IPS-18a (cell line): ENCODE results near the gene OR2T12.
"Not testable (repeated sequence)": the region's sequence is repeated elsewhere in the genome, so short reads cannot be mapped to it uniquely, and the experiment has no call there.

ENCODE experiments used
- H3K27ac ChIP-seq: one replicate; pipeline ENCODE4 v1.5.1; 2013; ENCODE audit warnings: low read length
- H3K27me3 ChIP-seq: one replicate; pipeline ENCODE4 v1.6.1; 2013; ENCODE audit warnings: mild to moderate bottlenecking, low read length; ENCODE audit not compliant: control insufficient read depth, insufficient read depth
- H3K36me3 ChIP-seq: one replicate; pipeline ENCODE4 v1.6.1; 2013; ENCODE audit warnings: low read depth, low read length; ENCODE audit not compliant: control insufficient read depth
- H3K4me1 ChIP-seq: one replicate; pipeline ENCODE4 v1.6.1; 2013; ENCODE audit warnings: low read depth, low read length; ENCODE audit not compliant: control insufficient read depth
- H3K4me3 ChIP-seq: one replicate; pipeline ENCODE4 v1.5.1; 2013; ENCODE audit warnings: low read length
- H3K9ac ChIP-seq: one replicate; pipeline ENCODE4 v1.6.1; 2013; ENCODE audit warnings: mild to moderate bottlenecking, low read length, moderate library complexity
- H3K9me3 ChIP-seq: one replicate; pipeline ENCODE4 v1.6.1; 2013; ENCODE audit warnings: low read depth, low read length; ENCODE audit not compliant: control insufficient read depth

Gene OR2T12

GRCh38 chr1:248259309-248259708, 43.9 kb downstream of the OR2T12 start:
- H3K27ac ChIP-seq, H3K36me3 ChIP-seq, H3K27me3 ChIP-seq, H3K9ac ChIP-seq, H3K4me1 ChIP-seq, H3K4me3 ChIP-seq: not testable (repeated sequence)
- H3K9me3 ChIP-seq: peaks cover 35% of the 10 kb centered on the region

- H3K9ac ChIP-seq: no peak overlapping the region
- H3K4me1 ChIP-seq: no peaks in the 10 kb centered on the region
- H3K27ac ChIP-seq: no peak overlapping the region
- H3K27me3 ChIP-seq: no peaks in the 10 kb centered on the region
- H3K4me3 ChIP-seq: no peak overlapping the region
- H3K36me3 ChIP-seq: no peaks in the 10 kb centered on the region
- H3K9me3 ChIP-seq: peaks cover 66% of the 10 kb centered on the region
Observed at GRCh38 chr1:248243204-248243603, 60.0 kb downstream of the OR2T12 start.
